GM18508 (cell line): ENCODE results near the gene GPR151.

Experiments used
- ATAC-seq: cut with Tn5 transposase; IDR thresholded peaks from one replicate; pipeline ENCODE4 v1.9.1; 2021; ENCODE audit warnings: moderate number of reproducible peaks; ENCODE audit not compliant: insufficient read depth, unreplicated experiment

Gene GPR151

DNA sequence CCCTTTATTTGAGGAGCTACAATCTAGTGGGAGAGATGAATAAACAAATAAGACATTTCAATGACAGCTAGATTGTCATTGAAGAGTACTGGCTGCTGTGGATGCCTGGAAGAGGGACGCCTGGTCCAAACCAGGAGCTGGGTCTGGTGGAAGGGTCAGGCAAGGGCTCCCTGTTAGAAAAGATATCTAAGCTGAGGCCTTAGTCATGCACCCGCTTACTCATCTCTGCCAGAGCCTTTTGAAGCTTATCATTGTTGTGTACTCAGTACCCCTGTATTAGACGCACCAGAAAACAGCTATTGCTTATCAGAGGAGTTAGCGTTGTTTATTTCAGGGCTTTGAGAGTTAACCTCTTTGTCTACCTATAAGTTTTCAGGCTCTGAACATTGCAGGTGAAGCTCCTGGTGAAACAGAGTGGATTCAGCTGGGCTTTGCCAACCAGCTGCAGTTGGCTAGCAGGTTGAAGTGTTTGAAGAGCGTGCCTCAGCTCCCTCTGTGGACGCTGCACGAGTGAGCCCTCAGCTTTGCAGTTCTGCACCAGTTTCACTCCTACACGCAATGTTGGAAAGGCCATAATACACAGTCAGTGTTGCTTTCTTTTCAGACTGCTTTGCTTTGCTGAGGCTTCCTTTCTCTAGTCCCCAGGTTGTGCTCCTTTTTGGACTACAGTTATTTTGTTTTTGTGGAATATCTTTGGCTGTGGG is 5.6 kb upstream of the GPR151 start:
- no peak for ATAC-seq

DNA sequence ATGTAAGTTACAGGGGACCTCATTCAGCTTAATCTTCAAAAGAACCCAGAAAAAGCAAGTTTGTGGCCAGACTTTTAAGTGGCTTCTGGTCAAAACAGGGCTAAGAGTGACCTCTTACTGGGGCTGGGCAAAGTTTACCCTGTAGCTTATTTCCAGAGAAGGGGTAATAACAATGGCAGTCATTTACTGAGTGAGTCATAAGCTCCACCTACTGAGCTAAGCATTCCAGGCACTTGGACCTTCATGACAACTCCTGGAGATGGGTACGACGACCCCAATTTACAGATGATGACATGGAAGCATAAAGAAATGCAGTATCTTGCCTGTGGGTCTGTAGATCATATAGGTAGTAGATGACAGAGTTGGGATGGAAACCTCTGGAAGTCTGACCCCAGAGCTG is 4.7 kb upstream of the GPR151 start:
- no peak for ATAC-seq

DNA sequence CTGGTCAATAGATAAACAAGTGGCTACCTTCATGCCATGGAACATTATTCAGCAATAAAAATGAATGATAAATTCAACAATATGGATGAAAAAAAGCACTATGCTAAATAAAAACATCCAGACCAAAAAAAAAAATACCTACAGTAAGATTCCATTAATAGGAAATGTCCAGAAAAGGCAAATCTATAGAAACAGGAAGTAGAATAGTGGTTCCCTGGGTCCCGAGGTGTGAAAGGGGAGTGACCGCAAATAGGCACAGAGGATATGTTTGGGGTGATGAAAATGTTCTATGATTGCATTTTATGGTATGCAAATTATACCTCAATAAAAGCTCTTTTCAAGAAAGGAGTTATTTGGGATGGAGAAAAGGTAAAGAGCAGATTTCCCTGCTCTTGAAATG is 3.6 kb upstream of the GPR151 start:
- ATAC-seq, result no peak

DNA sequence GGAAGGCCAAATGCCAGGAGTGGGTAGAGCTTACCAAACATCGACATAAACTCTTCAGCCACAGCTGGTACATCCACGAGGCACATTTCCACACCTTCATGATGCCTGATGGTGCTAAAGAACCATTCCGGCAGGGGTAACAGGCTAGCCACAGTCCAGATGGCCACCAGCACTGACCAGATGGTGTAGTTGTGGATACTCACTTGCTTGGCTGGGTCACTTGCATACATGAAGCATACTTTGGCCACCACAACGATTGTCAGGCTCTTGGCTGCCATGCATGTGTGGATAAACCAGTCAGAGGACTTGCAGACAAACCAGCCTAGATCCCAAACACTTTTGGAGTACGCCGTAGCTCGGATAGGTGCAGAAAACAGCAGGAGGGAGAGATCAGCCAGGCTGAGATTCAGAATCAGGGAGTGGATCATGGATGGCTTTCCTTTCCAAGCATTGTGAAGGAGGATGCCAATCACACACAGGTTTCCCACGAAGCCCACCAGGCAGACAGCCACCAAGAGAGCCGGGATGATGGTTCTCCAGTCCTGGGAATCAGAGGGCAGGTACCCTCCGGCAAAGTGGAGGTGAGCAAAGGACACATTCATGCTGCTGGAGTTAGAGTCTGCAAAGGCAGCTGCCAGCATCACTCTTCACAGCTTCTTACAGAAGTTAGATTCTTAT is 378 bp downstream of the GPR151 start:
- ATAC-seq, result no peak

DNA sequence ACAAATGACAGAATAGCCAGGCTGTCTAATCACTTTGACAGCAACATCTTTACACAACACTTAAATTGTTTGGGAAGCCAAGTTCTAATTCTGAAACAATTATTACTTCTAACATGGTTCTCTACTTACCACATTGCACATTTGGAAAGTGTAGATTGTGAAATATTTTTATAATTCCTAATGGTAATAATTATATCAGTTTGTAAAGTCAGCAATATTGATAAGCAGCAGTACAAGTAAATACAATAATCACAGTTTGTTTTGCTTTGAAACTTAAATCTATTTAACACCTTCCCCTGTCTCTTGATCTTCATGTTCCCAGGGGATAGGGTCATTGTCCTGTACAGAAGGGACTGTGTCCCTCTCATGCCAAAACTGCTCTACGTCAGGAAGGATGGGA is 1.4 kb downstream of the GPR151 start:
- no peak for ATAC-seq

DNA sequence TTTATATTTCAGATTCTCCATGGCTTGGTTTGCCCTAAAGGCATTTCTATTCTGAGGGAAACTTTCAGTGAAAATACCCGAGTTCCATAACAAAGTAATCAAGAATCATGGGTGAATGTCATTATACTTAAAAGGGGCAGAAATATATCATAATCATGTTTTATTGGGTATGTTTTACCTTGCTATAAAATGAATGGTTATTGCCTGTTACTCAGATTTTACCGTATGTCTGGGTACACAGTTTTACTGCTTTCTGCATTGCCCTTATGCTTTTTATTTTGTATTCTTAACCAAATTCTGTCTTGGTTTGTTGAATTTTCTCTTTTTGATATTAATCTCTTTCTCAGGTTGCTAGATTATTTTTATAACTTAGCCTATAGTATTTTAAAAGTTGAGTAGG is 2.5 kb downstream of the GPR151 start:
- ATAC-seq, result no peak

DNA sequence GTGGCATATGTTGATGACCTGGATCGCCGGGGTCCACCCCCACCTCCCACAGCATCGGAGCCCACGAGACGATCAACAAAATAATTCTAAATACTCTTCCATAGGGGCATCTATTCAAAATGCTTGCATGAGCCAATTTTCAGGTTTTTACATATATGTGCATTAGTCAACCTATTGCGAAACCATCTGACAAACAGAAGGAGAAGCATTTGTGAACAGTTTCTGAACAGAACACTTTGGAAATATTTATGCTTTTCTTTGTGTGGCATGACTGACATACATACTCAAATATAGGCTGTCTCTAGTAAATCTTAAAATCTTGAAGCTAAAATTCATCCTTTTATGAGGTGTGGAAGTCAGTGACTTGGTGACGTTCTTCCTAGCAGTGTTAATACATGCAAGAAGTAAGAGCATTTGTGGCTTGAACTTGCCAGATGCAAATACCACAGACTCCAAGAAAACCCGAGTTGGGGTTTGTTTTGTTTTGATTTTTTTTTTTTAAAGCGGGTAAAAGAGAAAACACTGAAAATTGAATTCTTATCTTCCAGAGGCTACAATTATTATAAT is 5.3 kb downstream of the GPR151 start:
- no peak for ATAC-seq

DNA sequence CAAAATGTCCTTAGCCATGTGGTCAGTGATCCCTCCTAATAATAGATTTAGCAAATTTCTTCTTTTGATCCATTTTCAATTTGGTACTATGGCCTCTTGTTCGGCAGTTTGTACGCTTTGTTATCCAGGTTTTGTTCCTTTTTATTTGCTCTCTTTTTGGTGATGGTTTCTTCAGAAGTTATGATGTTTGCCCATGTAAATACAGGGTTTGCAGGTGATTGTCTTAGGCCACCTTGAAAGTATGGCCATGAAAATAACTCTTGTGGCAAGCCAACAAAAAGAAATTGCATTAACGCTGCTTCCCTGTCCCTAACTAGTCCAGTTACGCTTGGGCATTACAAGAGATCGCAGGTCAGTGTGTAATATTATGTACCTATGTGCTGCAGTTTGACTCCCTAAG is 8.6 kb downstream of the GPR151 start:
- ATAC-seq, result no peak

DNA sequence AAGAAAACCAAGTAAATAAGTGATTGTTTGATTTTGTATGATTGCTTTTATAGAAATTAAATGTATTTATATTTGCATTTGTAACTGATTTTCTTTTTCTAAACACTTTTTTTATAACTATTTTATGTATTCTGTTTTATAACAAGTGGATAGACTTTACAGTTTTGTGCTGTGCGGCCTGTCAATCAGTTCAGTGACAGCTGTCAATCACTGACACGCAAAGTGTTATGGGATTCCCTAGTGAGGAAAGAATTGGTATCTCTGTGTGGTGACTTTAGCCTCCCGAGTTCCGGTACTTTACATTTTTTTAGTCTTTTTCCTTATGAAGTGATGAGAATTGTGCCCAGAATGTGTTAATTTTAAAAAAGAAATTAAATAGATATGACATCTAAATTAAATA is 16.3 kb downstream of the GPR151 start:
- no peak for ATAC-seq

DNA sequence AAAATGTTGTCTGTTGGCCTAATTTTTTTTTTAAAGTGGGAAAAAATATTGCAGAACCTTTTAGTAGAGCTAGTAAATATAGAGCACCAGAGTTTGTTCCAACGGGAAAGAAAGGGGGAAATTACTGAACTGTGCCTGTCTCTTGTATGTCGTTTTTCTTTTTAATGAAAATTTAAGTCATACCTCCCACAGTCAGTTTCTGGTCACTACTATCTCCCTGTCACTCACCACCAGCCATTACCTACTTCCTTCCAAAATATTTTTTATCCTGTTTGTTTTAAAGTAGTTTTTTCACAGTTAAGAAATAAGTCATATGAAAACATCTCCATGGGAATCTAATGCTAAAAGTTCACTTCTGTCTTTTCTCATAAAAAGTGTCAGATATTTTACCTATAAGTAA is 21.3 kb downstream of the GPR151 start:
- no peak for ATAC-seq

DNA sequence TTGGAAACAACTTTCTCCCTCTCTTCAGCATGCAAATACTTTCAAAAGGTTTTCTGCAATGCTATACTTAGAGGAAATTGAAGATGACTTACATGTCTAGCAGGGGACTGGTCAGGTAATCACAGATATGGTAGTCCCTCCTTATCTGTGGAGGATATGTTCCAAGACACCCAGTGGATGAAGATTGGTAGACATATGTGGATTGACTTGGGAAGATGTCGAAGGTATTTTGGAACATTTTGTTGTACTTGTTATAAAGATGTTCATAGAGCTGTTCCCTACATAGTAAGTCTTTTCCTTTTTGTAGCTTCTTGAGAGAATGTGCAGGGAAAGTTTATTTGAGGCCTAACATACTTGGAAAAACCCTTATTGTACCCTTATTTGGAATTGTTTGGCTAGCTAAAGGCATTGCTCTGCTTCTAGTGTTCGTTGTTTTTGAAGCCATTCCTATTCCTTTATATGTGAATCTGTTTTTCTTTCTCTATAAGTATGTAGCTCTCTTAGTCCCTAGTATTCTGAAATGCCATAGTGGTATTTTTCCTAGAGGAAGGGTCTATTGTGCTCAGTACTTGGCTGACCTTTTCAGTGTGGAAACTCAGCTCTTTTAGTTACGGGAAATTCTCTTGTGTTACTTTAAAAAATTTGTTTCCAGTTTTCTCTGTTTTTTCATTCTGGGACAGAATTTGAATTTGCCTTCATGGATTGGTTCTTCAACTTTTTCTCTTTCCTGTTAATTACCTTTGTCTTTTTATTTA is 25.7 kb downstream of the GPR151 start:
- ATAC-seq, result no peak

DNA sequence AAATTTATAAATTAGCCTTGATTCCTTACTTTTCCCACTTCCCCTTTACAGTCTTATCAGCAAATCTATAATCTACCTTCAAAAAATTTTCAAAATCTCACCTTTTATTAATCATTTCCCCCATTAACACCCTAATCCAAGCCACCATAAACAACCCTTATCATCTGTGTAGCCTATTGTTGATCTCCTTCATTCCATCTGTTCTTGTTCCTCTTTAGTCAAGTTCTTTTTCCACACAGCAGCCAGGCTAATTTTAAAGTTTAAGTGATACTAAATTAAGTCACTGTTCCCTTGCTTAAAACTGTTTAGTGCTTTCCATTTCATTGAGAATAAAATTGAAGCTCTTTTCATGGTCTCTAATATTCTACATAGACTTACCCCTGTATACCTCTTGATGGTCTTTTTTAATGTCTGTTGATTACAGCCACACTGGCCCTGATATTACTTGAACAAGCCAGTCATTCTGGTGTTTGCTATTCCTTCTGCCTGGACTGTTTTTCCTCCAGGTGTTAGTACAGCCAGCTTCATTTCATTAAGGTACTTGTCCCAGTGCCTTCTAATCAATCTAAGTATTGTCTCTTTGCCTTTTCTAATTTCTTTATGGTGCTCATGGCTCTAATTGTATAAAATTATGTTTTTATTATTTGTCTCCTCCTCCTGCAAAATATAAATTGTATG is 31.1 kb downstream of the GPR151 start:
- ATAC-seq, result no peak

DNA sequence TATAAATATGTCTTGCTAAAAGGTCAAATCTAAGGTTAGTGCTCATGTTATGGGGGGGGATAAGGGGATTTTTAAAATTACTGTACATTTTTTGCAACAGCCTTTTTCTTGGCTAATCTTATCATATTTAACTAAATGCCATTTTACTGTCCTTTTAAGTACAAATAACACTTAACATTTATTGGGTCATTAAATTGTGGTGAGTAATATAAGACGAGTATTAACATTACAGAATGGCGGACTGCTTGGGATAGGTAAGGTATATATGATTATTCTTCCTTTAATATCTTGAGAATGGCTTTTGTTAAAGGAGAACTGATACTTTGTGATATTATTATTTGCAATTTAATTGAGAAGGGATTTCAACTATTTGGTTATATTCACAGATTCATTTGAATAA is 33.2 kb downstream of the GPR151 start:
- no peak for ATAC-seq

DNA sequence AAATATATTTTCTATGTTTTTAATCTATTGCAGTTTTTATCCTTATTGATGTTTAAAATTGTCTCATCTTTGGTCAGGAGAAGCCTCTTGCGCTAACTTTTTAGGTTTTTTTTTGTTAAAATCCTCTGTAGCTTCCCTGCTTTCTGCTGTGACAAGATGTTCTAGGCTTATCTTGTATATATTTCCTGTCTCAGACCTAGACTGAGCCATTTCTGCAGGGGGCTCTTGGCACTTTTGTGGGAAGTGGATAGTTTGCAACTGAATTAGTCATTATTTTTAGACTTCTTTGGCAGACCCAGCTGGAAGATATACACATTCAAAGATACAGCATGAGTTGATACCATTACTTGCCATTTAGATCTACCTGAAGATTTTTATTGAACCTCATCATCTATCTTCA is 40.1 kb downstream of the GPR151 start:
- no peak for ATAC-seq

DNA sequence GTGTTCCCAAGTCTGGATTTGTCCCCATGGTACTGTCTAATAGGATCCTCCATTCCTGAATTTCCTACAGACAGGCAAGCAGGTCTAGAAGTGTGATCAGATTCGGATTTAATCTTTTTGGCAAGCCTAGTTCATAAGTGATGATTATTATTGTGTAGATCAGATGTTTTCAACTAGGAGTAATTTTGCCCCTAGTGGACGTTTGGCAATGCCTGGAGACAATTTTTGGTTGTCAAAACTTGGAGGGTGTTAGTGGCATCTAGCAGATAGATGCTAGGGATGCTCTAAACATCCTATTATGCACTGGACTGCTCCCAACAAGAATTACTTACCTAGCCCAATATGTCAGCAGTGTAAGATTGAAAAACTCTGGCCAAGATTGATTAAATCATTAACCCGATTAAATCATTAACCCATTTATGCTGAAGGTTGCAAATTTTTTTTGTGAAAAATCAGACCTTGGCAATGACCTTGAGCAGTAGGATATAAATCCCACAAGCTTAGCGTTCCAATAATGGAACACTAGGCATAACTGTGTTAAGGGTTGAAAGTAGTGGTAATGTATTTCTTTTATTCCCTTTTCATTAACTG is 40.7 kb downstream of the GPR151 start:
- ATAC-seq, result no peak

DNA sequence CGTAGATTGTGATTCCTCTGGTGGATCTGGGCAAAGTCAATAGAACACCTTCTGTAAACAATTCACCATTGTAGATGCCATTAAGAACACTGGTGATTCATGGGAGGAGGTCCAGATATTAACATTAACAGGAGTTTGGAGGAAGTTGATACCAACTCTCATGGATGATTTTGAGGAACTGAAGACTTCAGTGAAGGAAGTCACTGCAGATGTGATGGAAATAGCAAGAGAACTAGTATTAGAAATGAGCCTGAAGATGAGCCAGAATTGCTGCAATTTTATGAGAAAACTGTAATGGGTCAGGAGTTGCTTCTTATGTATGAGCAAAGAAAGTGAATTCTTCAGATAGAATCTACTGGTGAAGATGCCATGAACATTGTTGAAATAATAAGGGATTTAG is 41.9 kb downstream of the GPR151 start:
- ATAC-seq, result no peak

DNA sequence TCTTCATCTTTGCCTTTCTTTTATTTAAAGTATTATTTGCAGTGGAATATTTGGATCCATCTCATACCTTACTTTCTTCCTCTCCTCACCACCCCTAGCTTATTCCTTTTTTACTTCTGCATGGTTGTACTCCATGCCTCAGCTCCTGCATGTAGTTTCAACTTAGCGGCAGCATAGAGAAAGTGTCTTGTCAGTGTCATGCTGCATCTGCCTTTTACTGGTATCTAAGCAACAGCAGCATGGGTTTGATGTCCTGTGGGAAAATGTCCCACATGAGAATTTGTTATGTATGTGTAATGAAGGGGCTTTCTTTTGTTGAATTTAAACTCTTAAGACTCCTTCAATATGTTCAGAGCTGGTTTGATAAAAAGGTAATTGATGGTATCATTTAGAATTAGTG is 48.2 kb downstream of the GPR151 start:
- no peak for ATAC-seq

DNA sequence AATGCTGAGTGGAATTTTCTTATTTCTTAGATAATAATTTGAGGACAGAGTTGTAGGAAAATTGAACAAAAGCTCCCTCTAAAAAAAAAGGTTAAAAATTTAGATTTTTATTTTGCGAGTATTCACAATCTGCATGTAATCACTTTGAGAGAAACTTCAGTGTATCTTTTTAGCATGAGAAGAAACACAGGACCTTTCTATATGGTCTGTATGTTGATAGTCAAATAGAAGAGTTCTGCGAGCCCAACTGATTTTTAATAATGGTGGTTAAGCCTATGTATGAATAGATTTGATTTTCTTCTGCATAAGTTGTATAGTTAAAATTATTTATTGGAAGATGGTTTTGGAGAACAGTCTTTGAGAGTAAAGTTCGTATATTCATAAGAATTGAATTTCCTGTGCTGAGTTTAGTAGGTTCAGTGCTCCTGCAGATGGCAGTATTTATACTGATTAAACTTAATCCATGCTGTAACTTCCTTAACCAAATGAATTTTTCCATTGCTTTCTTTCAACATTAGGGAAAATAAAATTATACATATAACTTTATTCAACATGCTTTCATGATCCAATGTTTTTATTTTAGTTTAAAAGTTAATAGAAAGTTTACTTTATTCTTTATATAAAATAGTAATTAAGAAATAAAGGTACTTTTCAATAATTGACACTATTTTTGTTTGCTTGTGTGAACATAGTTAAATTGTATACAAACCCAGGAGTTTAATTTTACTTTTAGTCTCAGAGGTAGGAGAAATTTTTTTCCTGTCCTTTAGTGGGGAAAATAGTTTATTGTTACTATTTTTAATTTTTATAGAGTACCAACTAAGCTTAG is 49.3 kb downstream of the GPR151 start:
- no peak for ATAC-seq

DNA sequence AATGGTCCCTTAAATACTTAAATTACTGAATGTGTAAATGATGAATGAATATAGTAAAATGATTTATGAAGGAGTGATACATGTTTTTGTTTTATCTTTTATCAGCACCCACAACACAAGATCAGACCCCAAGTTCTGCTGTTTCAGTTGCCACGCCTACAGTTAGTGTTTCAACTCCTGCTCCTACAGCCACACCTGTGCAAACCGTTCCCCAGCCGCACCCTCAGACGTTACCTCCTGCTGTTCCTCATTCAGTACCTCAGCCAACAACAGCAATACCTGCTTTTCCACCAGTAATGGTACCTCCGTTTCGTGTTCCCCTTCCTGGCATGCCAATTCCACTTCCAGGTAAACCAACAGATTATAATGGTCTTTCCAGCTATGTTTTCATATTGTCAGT is 52.5 kb downstream of the GPR151 start:
- ATAC-seq, result no peak
